ENCODE data around the gene SSC5D.

SSC5D gene

GRCh38 chr19:55539090-55539984 is 51.1 kb downstream of the SSC5D start:
- DNase-seq: no peak

GRCh38 chr19:55540619-55541018 is 52.4 kb downstream of the SSC5D start:
- no peak for DNase-seq

GRCh38 chr19:55541091-55541490 is 52.9 kb downstream of the SSC5D start:
- no peak for DNase-seq

GRCh38 chr19:55542292-55542855 is 54.1 kb downstream of the SSC5D start:
- DNase-seq: no peak

- no peak for DNase-seq
Measured at GRCh38 chr19:55543567-55543966, 55.3 kb downstream of the SSC5D start.

GRCh38 chr19:55544014-55544413 is 55.8 kb downstream of the SSC5D start:
- no peak for DNase-seq

GRCh38 chr19:55544776-55545439 is 56.7 kb downstream of the SSC5D start:
- DNase-seq: no peak

GRCh38 chr19:55545443-55545842 is 57.2 kb downstream of the SSC5D start, which contains the start of gene SBK3:
Gene SBK3, minus strand, starts transcription at chr19:55545543. Its CDS starts 0 bp downstream, at chr19:55545543.
- DNase-seq: no peak

GRCh38 chr19:55546011-55546410 is 57.8 kb downstream of the SSC5D start:
- no peak for DNase-seq

GRCh38 chr19:55546822-55547614 is 58.8 kb downstream of the SSC5D start:
- no peak for DNase-seq

- DNase-seq: no peak
Measured at GRCh38 chr19:55549500-55550320, 61.5 kb downstream of the SSC5D start.

- DNase-seq: no peak
Measured at GRCh38 chr19:55550321-55550650, 62.0 kb downstream of the SSC5D start.

- DNase-seq: no peak
Measured at GRCh38 chr19:55552206-55552605, 64.0 kb downstream of the SSC5D start.

- DNase-seq: no peak
Measured at GRCh38 chr19:55552620-55553019, 64.4 kb downstream of the SSC5D start.

GRCh38 chr19:55553217-55554182 is 65.3 kb downstream of the SSC5D start:
- DNase-seq: no peak

GRCh38 chr19:55554302-55554701 is 66.1 kb downstream of the SSC5D start:
- no peak for DNase-seq

GRCh38 chr19:55554741-55555152 is 66.5 kb downstream of the SSC5D start:
- no peak for DNase-seq

GRCh38 chr19:55559684-55560083 is 71.4 kb downstream of the SSC5D start:
- DNase-seq: no peak

- no peak for DNase-seq
Measured at GRCh38 chr19:55563261-55563690, 75.0 kb downstream of the SSC5D start.

- DNase-seq: no peak
Measured at GRCh38 chr19:55566823-55567222, 78.6 kb downstream of the SSC5D start.
